H1 (cell line): ENCODE data around the gene KRT78. TPM values are rescaled to one million over a fixed set of nuclear protein-coding genes. Genes with fewer than 3 reads are reported as not detected.

ENCODE experiments used
- CTCF ChIA-PET: fragments of 300-600 bp; sonication (Branson Sonifier 250); formaldehyde crosslinking; loops from one replicate; lab custom pipeline; 2021; ENCODE audit not compliant: partially characterized antibody; lab: Charles Lee
- POLR2A ChIA-PET: fragments of 300-600 bp; sonication (Branson Sonifier 250); formaldehyde crosslinking; loops from one replicate; lab custom pipeline; 2021; ENCODE audit warnings: inconsistent platforms; ENCODE audit not compliant: partially characterized antibody; lab: Charles Lee
- DNase-seq, 2 experiments: peaks; one replicate each; pipeline versions ENCODE4 v3.0.0 to v3.0.0-alpha.2; 2010 to 2022; ENCODE audit warnings: low spot score in 2 of 2, low read depth in 1 of 2, mixed read lengths in 1 of 2
- FAIRE-seq: peaks from 2 replicates; lab custom pipeline; 2011; peaks lifted over from hg19 to GRCh38; lab: Jason Lieb, UNC
- H2AFZ ChIP-seq: 2 replicates; pipeline ENCODE4 v1.8.1; 2012; ENCODE audit warnings: low read length, inconsistent platforms
- H2AK5ac ChIP-seq: 2 replicates; pipeline ENCODE4 v1.6.1; 2013; ENCODE audit warnings: low read depth, low read length
- H2BK120ac ChIP-seq: replicated peaks from 2 replicates; pipeline ENCODE3; 2013; ENCODE audit warnings: low read depth, low read length, inconsistent platforms
- H2BK12ac ChIP-seq: 2 replicates; pipeline ENCODE4 v1.6.1; 2013; ENCODE audit warnings: low read depth, low read length
- H2BK15ac ChIP-seq: 2 replicates; pipeline ENCODE4 v1.6.1; 2013; ENCODE audit warnings: low read length
- H2BK20ac ChIP-seq: 2 replicates; pipeline ENCODE4 v1.6.1; 2013; ENCODE audit warnings: low read length
- H2BK5ac ChIP-seq: 2 replicates; pipeline ENCODE4 v1.6.1; 2013; ENCODE audit warnings: low read depth, low read length
- H3K14ac ChIP-seq: 2 replicates; pipeline ENCODE4 v1.6.1; 2013; ENCODE audit warnings: inconsistent platforms; ENCODE audit not compliant: insufficient read length
- H3K18ac ChIP-seq: 2 replicates; pipeline ENCODE4 v1.6.1; 2013; ENCODE audit warnings: low read length; ENCODE audit errors: extremely low read depth
- H3K23ac ChIP-seq: 2 replicates; pipeline ENCODE4 v1.6.1; 2013; ENCODE audit warnings: inconsistent platforms; ENCODE audit not compliant: insufficient read length
- H3K23me2 ChIP-seq: 2 replicates; pipeline ENCODE4 v1.6.1; 2013; ENCODE audit warnings: low read depth, low read length
- H3K27ac ChIP-seq: 2 replicates; pipeline ENCODE4 v1.6.1; 2011; ENCODE audit warnings: low read depth, low read length, inconsistent platforms
- H3K27me3 ChIP-seq, 4 experiments: replicated peaks in 1 of 4; 1 replicate in 1 of 4; 2 replicates in 3 of 4; pipeline versions ENCODE4 v1.6.1 to v1.8.1; 2011 to 2013; ENCODE audit warnings: low read length in 3 of 4, mild to moderate bottlenecking in 3 of 4, inconsistent platforms in 2 of 4, mixed read lengths in 2 of 4, moderate library complexity in 1 of 4; ENCODE audit not compliant: control insufficient read depth in 3 of 4, insufficient read depth in 3 of 4; ENCODE audit errors: extremely low read depth in 1 of 4
- H3K36me3 ChIP-seq, 4 experiments: 2 replicates each; pipeline versions ENCODE4 v1.6.1 to v1.8.1; 2011 to 2013; ENCODE audit warnings: mild to moderate bottlenecking in 4 of 4, low read length in 3 of 4, moderate library complexity in 2 of 4, control low read depth in 1 of 4, inconsistent platforms in 1 of 4; ENCODE audit not compliant: insufficient read depth in 4 of 4, control insufficient read depth in 2 of 4
- H3K4ac ChIP-seq: replicated peaks from 2 replicates; pipeline ENCODE3; 2013; ENCODE audit warnings: low read length, low read depth, mixed read lengths, inconsistent platforms; ENCODE audit not compliant: insufficient read length
- H3K4me1 ChIP-seq, 4 experiments: replicated peaks in 1 of 4; 1 replicate in 1 of 4; 2 replicates in 3 of 4; pipeline versions ENCODE4 v1.6.1 to v1.8.1; 2011 to 2013; ENCODE audit warnings: low read length in 3 of 4, inconsistent platforms in 2 of 4, mixed read lengths in 1 of 4; ENCODE audit not compliant: insufficient read depth in 4 of 4, control insufficient read depth in 3 of 4
- H3K4me2 ChIP-seq, 2 experiments: 2 replicates each; pipeline versions ENCODE4 v1.6.1 to v1.8.1; 2011 to 2013; ENCODE audit warnings: low read depth in 2 of 2, low read length in 2 of 2, control low read depth in 1 of 2, inconsistent platforms in 1 of 2, mild to moderate bottlenecking in 1 of 2; ENCODE audit not compliant: insufficient read depth in 1 of 2
- H3K4me3 ChIP-seq, 4 experiments: fragments of 200-600, 300-600 bp in 1 of 4; sonication (generic), shearing (Covaris generic), sonication (Bioruptor Twin) in 1 of 4; 2 replicates each; pipeline versions ENCODE4 v1.5.1 to v1.8.1; 2011 to 2016; ENCODE audit warnings: low read length in 4 of 4, low read depth in 3 of 4, control low read depth in 2 of 4, inconsistent platforms in 2 of 4, mild to moderate bottlenecking in 2 of 4, mixed read lengths in 1 of 4, moderate library complexity in 1 of 4; ENCODE audit not compliant: insufficient read depth in 2 of 4; ENCODE audit errors: extremely low read depth in 1 of 4
- H3K56ac ChIP-seq: replicated peaks from 2 replicates; pipeline ENCODE3; 2013; ENCODE audit warnings: low read depth, mild to moderate bottlenecking, mixed read lengths, low read length, inconsistent platforms; ENCODE audit not compliant: insufficient read length
- H3K79me1 ChIP-seq: 2 replicates; pipeline ENCODE4 v1.6.1; 2013; ENCODE audit warnings: low read depth, low read length, control low read depth
- H3K79me2 ChIP-seq, 2 experiments: 2 replicates each; pipeline versions ENCODE4 v1.6.1 to v1.8.1; 2012 to 2013; ENCODE audit warnings: low read length in 2 of 2, mild to moderate bottlenecking in 2 of 2, inconsistent platforms in 1 of 2; ENCODE audit not compliant: insufficient read depth in 2 of 2, control insufficient read depth in 1 of 2
- H3K9ac ChIP-seq, 4 experiments: replicated peaks in 1 of 4; 1 replicate in 1 of 4; 2 replicates in 3 of 4; pipeline versions ENCODE4 v1.6.1 to v1.8.1; 2011 to 2013; ENCODE audit warnings: low read depth in 3 of 4, low read length in 3 of 4, control low read depth in 2 of 4, mild to moderate bottlenecking in 2 of 4, moderate library complexity in 2 of 4, inconsistent platforms in 1 of 4; ENCODE audit errors: extremely low read depth in 1 of 4
- H3K9me3 ChIP-seq, 2 experiments: 2 replicates each; pipeline versions ENCODE4 v1.6.1 to v1.8.1; 2012 to 2013; ENCODE audit warnings: mild to moderate bottlenecking in 2 of 2, moderate library complexity in 2 of 2, control low read depth in 1 of 2, inconsistent platforms in 1 of 2, low read depth in 1 of 2, low read length in 1 of 2, mixed read lengths in 1 of 2; ENCODE audit not compliant: insufficient read depth in 2 of 2
- H4K20me1 ChIP-seq, 2 experiments: replicated peaks in 1 of 2; 2 replicates each; pipeline versions ENCODE3 to v1.8.1; 2011 to 2013; ENCODE audit warnings: inconsistent platforms in 2 of 2, low read length in 2 of 2, mild to moderate bottlenecking in 1 of 2; ENCODE audit not compliant: insufficient read depth in 2 of 2, control insufficient read depth in 1 of 2
- H4K5ac ChIP-seq: 2 replicates; pipeline ENCODE4 v1.6.1; 2013; ENCODE audit warnings: low read length, low read depth, mixed read lengths, inconsistent platforms; ENCODE audit not compliant: insufficient read length
- H4K8ac ChIP-seq: 2 replicates; pipeline ENCODE4 v1.8.0; 2013; ENCODE audit warnings: mild to moderate bottlenecking, moderate library complexity, low read length, inconsistent platforms; ENCODE audit not compliant: insufficient read depth; ENCODE audit errors: extremely low read depth
- H4K91ac ChIP-seq: replicated peaks from 2 replicates; pipeline ENCODE3; 2013; ENCODE audit warnings: low read length, mixed read lengths, inconsistent platforms; ENCODE audit not compliant: insufficient read length
- JUND ChIP-seq: IDR thresholded peaks from 2 replicates; pipeline ENCODE4 v1.6.1; 2011; ENCODE audit warnings: mild to moderate bottlenecking, improper control_type of control experiment, low read length
- RBBP5 ChIP-seq: IDR thresholded peaks from 2 replicates; pipeline ENCODE4 v1.7.1; 2012; ENCODE audit warnings: low read depth, mild to moderate bottlenecking, inconsistent platforms, low read length, moderate library complexity, borderline replicate concordance
- WGBS, 2 experiments: shearing (Covaris generic) in 1 of 2; methylation state at CpG; one replicate each; pipeline versions ENCODE4 v1.1.6 to v1.1.7; 2013 to 2015; ENCODE audit warnings: low lambda C conversion rate in 2 of 2, mixed read lengths in 2 of 2, inconsistent platforms in 1 of 2, low coverage in 1 of 2, missing lambda C conversion rate in 1 of 2; ENCODE audit not compliant: insufficient replicate concordance in 2 of 2, insufficient coverage in 1 of 2, insufficient read length in 1 of 2; ENCODE audit errors: extremely low coverage in 1 of 2, missing lambda C conversion rate in 1 of 2; 5-methylcytosine and 5-hydroxymethylcytosine counted together
- polyA plus RNA-seq, 7 experiments: library from polyadenylated mRNA; depleted of rRNA in 3 of 7; stranded (reverse) in 5 of 7; unstranded in 2 of 7; fragments of >200 nt in 5 of 7; fragments of 200-250 nt in 2 of 7; gene quantifications; 1 replicate in 5 of 7; 2 replicates in 1 of 7; 4 replicates in 1 of 7; pipeline versions ENCODE4 v1.2.1 to v1.2.3, GENCODE V29; 2011 to 2013; ENCODE audit warnings: missing spikeins in 2 of 7, mixed read lengths in 2 of 7
- total RNA-seq: library from RNA; stranded (reverse); fragmentation: NEBNext Ultra II Directional; extraction: Animal tissue kit (Norgen Biotek cat#: 25700); gene quantifications from 2 replicates; pipeline ENCODE4 v1.2.1, GENCODE V29; 2021

Gene KRT78
- total and polyA plus RNA-seq, 2 of the 8 experiments (the other 6 are each of a cell fraction or from before 2014, with no cell fraction given): not detected

DNA sequence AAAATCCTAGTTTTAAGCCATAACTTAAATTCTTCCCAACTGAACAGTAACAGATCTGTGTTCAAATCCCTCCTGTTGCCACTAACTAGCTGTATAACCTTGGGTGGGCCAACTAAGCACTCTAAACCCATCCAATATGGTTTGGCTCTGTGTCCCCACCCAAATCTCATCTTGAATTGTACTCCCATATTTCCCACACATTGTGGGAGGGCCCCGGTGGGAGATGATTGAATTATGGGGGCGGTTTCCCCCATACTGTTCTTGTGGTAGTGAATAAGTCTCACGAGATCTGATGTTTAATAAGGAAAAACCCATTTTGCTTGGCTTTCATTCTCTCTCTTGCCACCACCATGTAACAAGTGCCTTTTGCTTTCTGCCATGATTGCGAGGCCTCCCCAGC is 33.6 kb downstream of the KRT78 start:
- H4K8ac ChIP-seq: no peak overlapping the region
- no peak overlapping the region for H2AFZ ChIP-seq
- no peaks in the 10 kb centered on the region for H3K4me1 ChIP-seq
- H2AK5ac ChIP-seq: no peak overlapping the region
- H3K4ac ChIP-seq: no peak overlapping the region
- no peak overlapping the region for H2BK20ac ChIP-seq
- H3K27ac ChIP-seq: no peak overlapping the region
- H4K20me1 ChIP-seq: no peaks in the 10 kb centered on the region
- ChIA-PET POLR2A (no interaction called here), CTCF (no interaction called here)
- no peak overlapping the region for H2BK120ac ChIP-seq
- 76% methylated on average over 4 of the region's 4 CpGs; no CpG with 5 or more reads in 1 of the 2 experiments for WGBS, 2 experiments
- TF ChIP-seq RBBP5: no peak
- no peak for TF ChIP-seq JUND
- no peaks in the 10 kb centered on the region for H3K27me3 ChIP-seq
- H2BK15ac ChIP-seq: no peak overlapping the region
- H3K79me1 ChIP-seq: no peaks in the 10 kb centered on the region
- H2BK5ac ChIP-seq: no peak overlapping the region
- H3K18ac ChIP-seq: no peak overlapping the region
- no peaks in the 10 kb centered on the region for H3K23me2 ChIP-seq
- H4K5ac ChIP-seq: no peak overlapping the region
- no peak overlapping the region for H3K4me2 ChIP-seq
- H3K9ac ChIP-seq: no peak overlapping the region
- no peak overlapping the region for H2BK12ac ChIP-seq
- H3K14ac ChIP-seq: no peak overlapping the region
- H3K56ac ChIP-seq: no peak overlapping the region
- H3K4me3 ChIP-seq: no peak overlapping the region
- no peaks in the 10 kb centered on the region for H3K9me3 ChIP-seq
- DNase-seq: no peak
- no peak overlapping the region for H4K91ac ChIP-seq
- H3K36me3 ChIP-seq: no peaks in the 10 kb centered on the region
- no peaks in the 10 kb centered on the region for H3K79me2 ChIP-seq
- no peak overlapping the region for H3K23ac ChIP-seq
- no peak for FAIRE-seq
